GM12891 (cell line): ENCODE data around the gene GIMAP4.

Experiments
- PAX5 ChIP-seq: IDR thresholded peaks from 2 replicates; pipeline ENCODE4 v1.6.1; 2011; ENCODE audit warnings: low read length, moderate library complexity, mild to moderate bottlenecking; ENCODE audit not compliant: insufficient read depth, severe bottlenecking
- POLR2A ChIP-seq: IDR thresholded peaks from 2 replicates; pipeline ENCODE4 v1.6.1; 2011; ENCODE audit warnings: low read depth, low read length, control low read depth
- POLR2AphosphoS5 ChIP-seq: IDR thresholded peaks from 2 replicates; pipeline ENCODE4 v1.6.1; 2011; ENCODE audit warnings: low read depth, low read length, control low read depth
- POU2F2 ChIP-seq: IDR thresholded peaks from 2 replicates; pipeline ENCODE4 v1.6.1; 2011; ENCODE audit warnings: low read depth, mild to moderate bottlenecking, control low read depth, low read length, moderate library complexity
- SPI1 ChIP-seq: IDR thresholded peaks from 2 replicates; pipeline ENCODE4 v1.6.1; 2011; ENCODE audit warnings: low read depth, low read length, control low read depth
- TAF1 ChIP-seq: IDR thresholded peaks from 2 replicates; pipeline ENCODE4 v1.6.1; 2011; ENCODE audit warnings: low read depth, low read length, control low read depth

DNA sequence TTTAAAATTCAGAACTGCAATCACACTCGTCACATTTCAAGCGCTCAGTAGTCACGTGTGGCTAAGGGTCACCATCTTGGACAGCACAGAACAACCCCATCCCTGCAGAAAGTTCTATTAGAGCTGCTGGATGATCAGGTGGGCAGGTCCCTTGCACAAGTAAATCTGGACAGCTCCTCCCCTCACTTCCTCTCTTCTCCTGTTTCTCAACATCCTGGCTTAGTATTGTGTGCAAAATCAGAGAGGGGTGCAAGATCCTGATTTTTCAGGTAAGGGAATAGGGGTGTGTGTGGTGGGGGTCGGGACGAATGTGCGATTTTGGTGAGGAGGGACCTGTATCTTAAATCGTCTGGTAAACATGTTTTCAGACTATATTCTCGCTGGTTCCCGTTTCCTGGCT, at the start of gene GIMAP4:
- no peak for TF ChIP-seq POLR2A
- 0 out of 2 replicates have a peak, but pooled peaks have one; percentile 15 for TF ChIP-seq TAF1
- TF ChIP-seq POLR2AphosphoS5 = no peak
- TF ChIP-seq SPI1 = peak; percentile 68
- TF ChIP-seq POU2F2 = no peak
- TF ChIP-seq PAX5 = no peak
